HT1080 (cell line): ENCODE data around the gene FAM204A. TPM values are rescaled to one million over a fixed set of nuclear protein-coding genes. Genes with fewer than 3 reads are reported as not detected.

Experiments
- DNase-seq: peaks from one replicate; pipeline ENCODE4 v3.0.0-alpha.2; 2015; ENCODE audit warnings: low read depth
- polyA plus RNA-seq, 2 experiments: library from polyadenylated mRNA; depleted of rRNA; stranded (reverse); fragments of >200 nt; gene quantifications; 2 replicates each; pipeline ENCODE4 v1.2.3, GENCODE V29; 2015
- total RNA-seq: library from RNA; depleted of rRNA; stranded (reverse); fragments of >200 nt; shearing (Covaris generic); gene quantifications from 2 replicates; pipeline ENCODE4 v1.2.3, GENCODE V29; 2014; rRNA removed

The FAM204A gene
- total RNA-seq, result 50.0 and 56.6 TPM in 2 replicates
- 48.7 and 57.8 TPM in 2 replicates for polyA plus RNA-seq (2015; cell fraction: cytosol; rRNA removed)
- 27.5 and 27.6 TPM in 2 replicates for polyA plus RNA-seq (2015; cell fraction: nucleus; rRNA removed)

DNA sequence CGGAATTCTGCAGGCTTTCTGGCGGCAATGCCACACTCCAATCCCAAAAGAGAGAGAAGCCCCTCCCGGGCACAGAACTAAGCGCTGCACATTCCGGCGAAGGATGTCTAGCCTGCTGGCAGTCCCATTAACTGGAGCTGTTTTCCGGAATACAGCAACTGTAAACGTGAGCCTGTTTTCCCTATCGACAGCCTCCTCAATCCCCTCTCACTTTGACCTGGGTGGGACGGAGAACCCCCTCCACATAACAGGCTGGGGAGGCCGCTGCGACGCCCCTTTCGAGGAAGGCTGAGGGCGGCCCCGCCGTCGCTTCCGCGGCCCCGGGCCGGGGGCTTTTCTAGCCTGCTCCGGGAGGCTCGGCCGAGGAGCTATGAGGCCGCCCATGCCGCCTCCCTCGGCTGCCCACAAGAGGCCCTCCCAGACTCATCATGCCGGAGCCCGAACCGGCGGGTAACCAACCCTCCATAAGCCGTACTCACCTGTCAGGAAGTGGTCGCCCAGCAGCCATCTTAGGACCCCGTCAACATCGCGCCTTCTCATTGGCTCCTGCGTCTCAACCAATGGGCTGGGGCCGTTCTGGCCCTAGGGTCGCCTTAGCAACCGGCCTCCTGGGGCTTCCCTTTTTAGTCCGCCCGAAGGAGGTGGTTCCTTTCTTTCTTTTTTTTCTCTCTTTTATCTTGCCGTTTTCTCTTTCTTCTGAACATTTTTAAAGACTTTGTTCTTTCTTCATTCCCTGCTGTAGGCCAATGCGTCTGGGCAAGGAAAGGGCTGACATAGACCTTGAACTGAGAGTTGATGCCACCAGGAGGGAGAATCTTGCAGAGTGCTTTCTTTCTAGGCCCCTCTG lies at the start of gene FAM204A:
Gene FAM204A (minus strand): TSS at position 534 of the 847 bp plus-strand sequence. CDS start 5,909 bp downstream, outside the sequence.
- peak; percentile 94 for DNase-seq

GRCh38 chr10:118383699-118384098 lies 41.6 kb upstream of the FAM204A start:
- no peak for DNase-seq

DNA sequence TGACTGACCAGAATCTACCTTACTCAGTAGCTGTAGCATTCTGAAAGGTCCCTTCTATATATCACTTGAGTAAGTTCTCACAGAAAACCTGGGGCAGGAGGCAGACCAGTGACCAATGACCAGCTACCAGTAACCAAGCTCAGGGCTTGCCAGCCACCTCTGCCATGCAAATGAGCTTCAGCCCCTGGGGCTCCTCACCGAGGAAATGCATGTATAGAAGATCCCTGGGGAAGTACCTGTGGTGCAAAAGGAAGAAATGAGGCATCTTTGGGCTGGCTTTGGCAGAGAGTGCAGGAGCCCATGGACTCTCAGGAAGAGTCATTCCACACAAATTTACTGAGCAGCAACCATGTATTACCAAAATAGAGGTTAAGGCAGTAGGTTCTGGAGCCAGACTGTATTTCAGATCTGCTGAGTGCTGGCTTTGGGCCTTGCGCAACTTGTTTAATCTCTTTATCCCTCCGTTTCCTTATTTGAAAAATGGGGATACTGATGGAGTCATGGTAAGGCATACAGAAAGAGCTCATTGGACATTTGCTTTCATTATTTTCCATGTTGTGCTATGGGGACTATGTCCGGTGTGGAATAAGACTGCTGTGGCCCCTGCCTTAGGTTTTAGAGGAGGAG lies 41.1 kb upstream of the FAM204A start:
- no peak for DNase-seq

DNA sequence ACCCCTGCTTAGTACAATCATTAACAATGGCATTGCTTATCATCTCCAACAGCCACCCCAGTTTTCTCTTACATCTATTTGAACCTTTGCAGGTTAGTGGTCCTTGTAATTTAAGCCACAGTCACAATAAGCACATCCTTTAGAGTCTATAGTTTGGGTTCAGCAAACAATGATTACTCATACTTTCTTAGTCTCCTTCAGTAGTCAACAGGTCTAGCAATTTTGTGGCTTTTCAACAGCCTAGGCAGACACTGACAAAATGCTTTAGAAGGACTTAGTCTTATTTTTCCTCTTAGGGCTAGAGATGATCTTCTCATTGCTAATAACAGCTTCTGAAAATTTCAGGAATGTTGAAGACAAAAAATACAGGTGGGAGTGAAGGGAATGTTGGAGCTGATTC lies 32.3 kb upstream of the FAM204A start:
- peak; percentile 53 for DNase-seq

- DNase-seq, result peak; percentile 89
Observed at GRCh38 chr10:118373786-118374185, 31.7 kb upstream of the FAM204A start.

GRCh38 chr10:118370499-118370898 lies 28.4 kb upstream of the FAM204A start:
- no peak for DNase-seq

DNA sequence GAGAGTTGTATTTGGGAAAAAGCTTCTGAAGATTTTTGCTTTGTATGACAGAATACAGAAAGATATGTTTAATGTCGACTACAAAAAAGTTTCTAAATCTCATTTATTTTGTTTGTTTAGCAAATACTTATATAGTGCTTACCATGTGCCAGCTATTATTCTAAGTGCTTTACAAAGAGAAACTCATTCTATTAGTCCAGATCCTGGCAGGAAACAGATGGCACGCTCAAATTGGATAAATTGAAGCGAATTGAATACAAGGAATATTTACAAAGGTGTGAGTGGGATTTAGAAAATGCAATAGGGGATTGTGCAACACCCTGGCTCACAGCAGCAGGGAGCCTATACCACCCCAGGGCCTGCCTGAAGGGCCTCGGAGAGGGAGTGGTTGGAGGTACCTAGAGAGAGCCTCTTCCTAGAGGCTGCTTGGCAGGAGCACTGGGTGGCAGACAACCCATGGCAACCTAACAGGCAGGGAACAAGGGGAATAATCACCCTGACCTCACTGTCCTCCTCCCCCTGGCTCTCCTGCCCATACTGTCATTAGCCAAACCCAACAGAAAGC lies 27.6 kb upstream of the FAM204A start:
- no peak for DNase-seq

- DNase-seq, result no peak
Observed at GRCh38 chr10:118365702-118366101, 23.6 kb upstream of the FAM204A start.

DNA sequence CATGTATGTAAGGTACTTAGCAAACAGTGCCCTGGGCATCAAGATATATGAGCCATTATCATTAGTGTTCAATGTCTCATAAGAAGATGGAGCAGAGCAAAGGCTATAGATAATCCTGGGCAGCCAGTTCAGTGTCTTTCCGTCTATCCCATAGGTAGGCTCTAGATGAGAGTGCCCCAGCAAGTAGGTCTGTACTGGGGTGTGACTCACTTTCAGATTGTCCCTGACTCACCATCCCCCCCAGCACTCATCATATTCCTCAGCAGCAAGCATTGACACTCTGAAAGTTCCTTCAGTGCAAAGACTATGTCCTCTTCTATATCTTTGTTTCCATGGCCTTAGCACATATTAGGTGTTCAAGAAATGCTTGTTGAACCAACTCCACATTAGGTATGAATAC lies 20.0 kb upstream of the FAM204A start:
- DNase-seq, result peak; percentile 51

DNA sequence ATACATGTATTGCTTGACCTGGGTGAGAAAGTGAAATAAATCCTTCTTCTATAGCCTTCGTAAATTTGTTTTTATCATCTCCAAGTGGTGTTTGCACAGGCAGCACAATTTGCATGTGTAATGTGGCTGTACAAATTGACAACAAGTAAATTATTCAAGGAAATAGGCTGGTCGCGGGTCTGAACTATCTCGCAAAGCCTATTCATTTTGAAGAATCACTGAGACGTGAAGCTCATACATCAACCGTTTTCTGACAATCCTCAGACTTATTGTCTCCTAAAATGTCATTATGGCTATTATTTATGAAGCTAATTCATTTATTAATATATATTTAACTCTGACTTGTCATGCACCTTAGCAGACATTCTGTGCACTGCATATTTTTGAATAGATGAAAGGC lies 16.2 kb upstream of the FAM204A start:
- DNase-seq, result no peak

DNA sequence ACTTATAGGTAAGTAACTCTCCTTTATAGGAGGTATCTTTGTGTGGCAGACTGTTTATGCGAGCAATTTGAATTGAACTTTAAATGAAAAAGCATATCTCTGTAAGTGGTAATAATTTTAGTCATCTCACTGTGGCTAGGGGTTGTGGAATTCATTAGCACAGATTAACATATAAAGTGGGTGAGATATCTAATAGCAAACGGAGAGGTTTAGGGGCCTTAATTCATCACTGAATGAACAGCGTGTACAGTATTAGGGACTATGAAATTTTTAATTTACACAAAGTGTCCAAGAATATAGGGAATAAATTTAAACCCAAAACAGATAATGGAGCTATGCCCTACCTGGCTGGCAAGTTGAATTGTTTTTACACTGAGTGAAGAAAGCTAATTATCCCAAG lies 15.7 kb upstream of the FAM204A start:
- no peak for DNase-seq

GRCh38 chr10:118356628-118357027 lies 14.5 kb upstream of the FAM204A start:
- DNase-seq, result no peak

DNA sequence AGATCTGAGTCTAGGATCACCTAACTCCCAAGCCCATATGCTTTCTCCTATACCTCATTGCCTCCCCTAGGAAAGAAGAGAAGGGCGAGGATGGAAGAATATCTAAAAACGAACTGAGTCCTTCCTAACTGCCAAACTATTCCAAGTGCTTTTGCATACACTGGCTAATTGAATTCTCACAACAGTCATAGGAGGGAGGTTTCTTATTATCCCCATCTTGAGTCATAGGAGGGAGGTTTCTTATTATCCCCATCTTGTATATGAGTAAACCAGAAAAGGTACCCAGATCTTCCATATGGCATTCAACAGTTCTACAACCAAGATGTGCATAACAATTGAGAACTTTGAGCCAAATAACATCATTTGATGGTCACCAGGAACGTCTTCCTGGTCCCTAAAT lies 13.1 kb upstream of the FAM204A start:
- no peak for DNase-seq

- DNase-seq, result no peak
Observed at GRCh38 chr10:118349235-118349634, 7.1 kb upstream of the FAM204A start.

- no peak for DNase-seq
Observed at GRCh38 chr10:118343549-118343948, 1.4 kb upstream of the FAM204A start.

DNA sequence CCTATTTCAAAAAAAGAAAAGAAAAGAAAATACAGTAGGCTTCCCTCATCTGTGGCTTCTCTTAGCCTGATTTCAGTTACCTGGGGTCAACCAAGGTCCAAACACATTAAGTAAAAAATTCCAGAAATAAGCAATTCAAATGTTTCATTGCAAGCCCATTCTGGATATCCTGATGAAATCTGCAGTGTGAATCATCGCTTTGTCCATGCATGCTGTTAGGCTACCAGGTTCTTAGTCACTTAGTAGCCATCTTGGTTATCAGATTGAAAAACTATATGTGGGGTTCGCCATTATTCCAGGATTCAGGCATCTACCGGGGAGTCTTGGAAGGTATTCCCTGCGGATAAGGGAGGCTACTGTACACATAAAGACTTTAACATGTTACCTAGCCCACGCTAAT lies 991 bp upstream of the FAM204A start:
- DNase-seq, result peak; percentile 13

- DNase-seq, result peak; percentile 4
Observed at GRCh38 chr10:118342638-118343020, 505 bp upstream of the FAM204A start.

DNA sequence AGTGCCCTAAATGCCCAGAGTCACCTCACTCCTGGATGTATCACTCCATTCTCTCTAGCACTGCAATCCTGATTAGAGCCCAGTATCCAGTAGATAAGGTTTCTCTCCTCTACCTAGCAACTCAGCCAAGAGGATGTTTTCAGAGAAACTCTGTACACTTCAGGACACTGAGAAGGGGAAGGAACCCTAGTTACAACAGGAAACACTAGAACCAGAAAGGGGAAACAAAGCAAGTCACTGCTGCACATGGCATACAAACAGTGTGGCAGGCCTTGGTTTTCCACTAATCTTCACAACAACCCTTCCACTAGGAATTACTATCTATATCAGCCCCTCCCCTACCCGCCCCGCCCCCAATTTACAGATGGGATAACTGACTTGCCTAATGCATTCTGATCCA lies 1.6 kb downstream of the FAM204A start:
- DNase-seq, result no peak

GRCh38 chr10:118339111-118339510 lies 3.0 kb downstream of the FAM204A start:
- DNase-seq, result no peak

GRCh38 chr10:118337356-118337755 lies 4.8 kb downstream of the FAM204A start:
- no peak for DNase-seq

- DNase-seq, result no peak
Observed at GRCh38 chr10:118333871-118334270, 8.3 kb downstream of the FAM204A start.
